Neural crest cell (in vitro differentiated cells): ENCODE measurements around the gene WNT6. TPM values are rescaled to one million over a fixed set of nuclear protein-coding genes. Genes with fewer than 3 reads are reported as not detected.

Source experiments
- DNase-seq: peaks from one replicate; pipeline ENCODE4 v3.0.0; 2021; ENCODE audit warnings: low read depth, mixed read lengths, low spot score
- H3K27ac Mint-ChIP-seq: one replicate; pipeline ENCODE4 v1.8.0; 2021; ENCODE audit warnings: mild to moderate bottlenecking, mixed read lengths; ENCODE audit not compliant: unreplicated experiment
- H3K27me3 Mint-ChIP-seq: 2 replicates; pipeline ENCODE4 v1.8.0; 2021; ENCODE audit warnings: low read depth, mild to moderate bottlenecking, mixed read lengths
- H3K36me3 Mint-ChIP-seq: 2 replicates; pipeline ENCODE4 v1.8.0; 2021; ENCODE audit warnings: low read depth, mild to moderate bottlenecking, mixed read lengths
- H3K4me1 Mint-ChIP-seq: 2 replicates; pipeline ENCODE4 v1.8.0; 2021; ENCODE audit warnings: mixed read lengths
- H3K4me3 Mint-ChIP-seq: one replicate; pipeline ENCODE4 v1.8.0; 2021; ENCODE audit warnings: mild to moderate bottlenecking, mixed read lengths
- H3K9me3 Mint-ChIP-seq: 2 replicates; pipeline ENCODE4 v1.8.0; 2021; ENCODE audit warnings: mixed read lengths
- total RNA-seq: library from RNA; stranded (reverse); gene quantifications from 2 replicates; pipeline ENCODE4 v1.2.1, GENCODE V29; 2021
- TF ChIP-seq, protein P1 (sequence below): fragments of 200-600 bp; sonication (generic); conservative IDR thresholded peaks from 2 replicates; pipeline ENCODE4 v1.5.0; 2021; ENCODE audit warnings: antibody characterized with exemption, mild to moderate bottlenecking

The WNT6 gene
- total RNA-seq, 1 donor from 2014 or later: not detected

DNA sequence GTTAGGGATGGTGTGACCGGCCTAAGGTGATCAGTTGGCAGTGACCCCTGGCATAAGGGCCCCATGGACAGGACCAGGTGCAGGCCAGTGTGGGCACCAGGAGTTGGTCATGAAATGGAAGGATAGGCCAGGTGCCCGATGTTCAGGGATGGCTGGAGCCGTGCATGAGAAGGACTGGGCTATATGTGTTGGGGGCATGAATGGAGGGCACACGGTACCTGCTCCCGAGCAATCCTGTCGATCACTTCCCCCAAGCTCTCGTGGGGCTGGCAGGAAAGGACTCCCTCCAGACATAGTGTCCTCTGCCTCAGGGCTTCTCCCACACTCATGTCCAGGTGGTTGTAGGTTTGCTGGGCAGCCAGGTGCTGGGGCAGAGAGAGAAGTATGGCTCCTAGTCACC lies 35.6 kb upstream of the WNT6 start:
- no peak for DNase-seq
- Mint-ChIP-seq H3K4me3 (no peak overlapping the region), H3K9me3 (no peaks in the 10 kb centered on the region), H3K4me1 (no peaks in the 10 kb centered on the region), H3K27ac (no peak overlapping the region), H3K27me3 (peaks cover 14% of the 10 kb centered on the region), H3K36me3 (no peaks in the 10 kb centered on the region)
- TF ChIP-seq, protein P1, sequence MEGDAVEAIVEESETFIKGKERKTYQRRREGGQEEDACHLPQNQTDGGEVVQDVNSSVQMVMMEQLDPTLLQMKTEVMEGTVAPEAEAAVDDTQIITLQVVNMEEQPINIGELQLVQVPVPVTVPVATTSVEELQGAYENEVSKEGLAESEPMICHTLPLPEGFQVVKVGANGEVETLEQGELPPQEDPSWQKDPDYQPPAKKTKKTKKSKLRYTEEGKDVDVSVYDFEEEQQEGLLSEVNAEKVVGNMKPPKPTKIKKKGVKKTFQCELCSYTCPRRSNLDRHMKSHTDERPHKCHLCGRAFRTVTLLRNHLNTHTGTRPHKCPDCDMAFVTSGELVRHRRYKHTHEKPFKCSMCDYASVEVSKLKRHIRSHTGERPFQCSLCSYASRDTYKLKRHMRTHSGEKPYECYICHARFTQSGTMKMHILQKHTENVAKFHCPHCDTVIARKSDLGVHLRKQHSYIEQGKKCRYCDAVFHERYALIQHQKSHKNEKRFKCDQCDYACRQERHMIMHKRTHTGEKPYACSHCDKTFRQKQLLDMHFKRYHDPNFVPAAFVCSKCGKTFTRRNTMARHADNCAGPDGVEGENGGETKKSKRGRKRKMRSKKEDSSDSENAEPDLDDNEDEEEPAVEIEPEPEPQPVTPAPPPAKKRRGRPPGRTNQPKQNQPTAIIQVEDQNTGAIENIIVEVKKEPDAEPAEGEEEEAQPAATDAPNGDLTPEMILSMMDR: no peak

DNA sequence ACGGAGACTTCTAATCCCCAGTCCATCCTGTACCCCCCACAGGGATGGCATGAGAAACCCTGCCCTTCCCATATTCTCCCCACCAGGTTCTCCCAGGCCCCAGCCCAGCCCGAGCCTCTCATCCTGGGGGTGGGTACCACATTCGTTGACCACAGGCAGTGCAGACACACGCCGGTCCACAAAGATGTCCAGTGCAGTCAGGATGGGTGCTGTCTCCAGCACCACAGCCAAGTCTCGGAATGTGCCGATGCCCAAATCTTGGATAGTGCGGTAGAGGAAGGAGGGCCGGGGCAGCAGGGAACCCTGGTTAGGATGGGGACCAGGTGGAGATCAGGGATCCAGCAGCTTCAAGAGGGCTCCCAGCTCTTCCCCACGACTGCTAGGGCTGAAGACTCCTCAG lies 32.8 kb upstream of the WNT6 start:
- Mint-ChIP-seq H3K27ac (no peak overlapping the region), H3K27me3 (peaks cover 17% of the 10 kb centered on the region), H3K4me3 (no peak overlapping the region), H3K9me3 (no peaks in the 10 kb centered on the region), H3K36me3 (no peaks in the 10 kb centered on the region), H3K4me1 (no peaks in the 10 kb centered on the region)
- DNase-seq: no peak
- TF ChIP-seq, protein P1: no peak

DNA sequence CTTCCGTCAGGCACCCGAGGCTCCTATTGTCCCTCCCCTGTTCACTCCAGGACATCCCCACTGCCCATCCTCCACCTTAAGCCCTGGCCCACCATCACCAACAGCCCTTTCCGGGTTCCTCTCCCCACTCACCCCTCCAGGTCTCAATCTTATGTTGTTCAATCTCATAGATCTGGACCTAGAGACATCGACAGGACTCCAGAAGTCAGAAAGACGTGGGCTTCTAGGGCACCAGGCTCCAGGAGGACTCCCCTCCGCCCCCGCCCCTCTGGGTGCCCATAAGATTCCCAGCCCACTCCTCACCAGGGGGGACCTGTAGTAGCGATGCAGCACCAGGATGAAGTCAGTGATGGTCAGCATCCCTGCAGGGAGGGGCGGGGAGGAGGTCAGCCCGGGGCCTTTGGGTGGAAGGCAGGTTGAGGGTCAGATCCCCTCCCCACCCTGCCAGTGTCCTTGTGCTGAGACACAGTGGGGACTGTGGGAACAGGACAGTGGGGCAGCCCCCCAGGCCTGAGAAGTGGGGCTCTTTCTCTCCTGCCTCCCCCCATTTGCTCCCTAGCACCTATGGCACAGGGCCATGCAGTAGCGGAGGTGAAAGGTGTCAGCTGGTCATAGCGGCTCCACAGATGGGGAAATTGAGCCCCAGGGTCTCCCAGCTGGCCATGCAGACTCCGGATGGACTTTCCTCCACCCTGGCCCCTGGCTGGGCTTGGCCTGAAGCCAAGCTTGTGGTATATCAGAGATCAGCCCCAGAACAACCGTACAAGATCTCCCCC lies 31.7 kb upstream of the WNT6 start:
- Mint-ChIP-seq H3K27ac (peak overlapping the region; percentile 58), H3K9me3 (no peaks in the 10 kb centered on the region), H3K27me3 (peaks cover 27% of the 10 kb centered on the region), H3K4me1 (no peaks in the 10 kb centered on the region), H3K4me3 (no peak overlapping the region), H3K36me3 (no peaks in the 10 kb centered on the region)
- DNase-seq: no peak
- TF ChIP-seq, protein P1: no peak

DNA sequence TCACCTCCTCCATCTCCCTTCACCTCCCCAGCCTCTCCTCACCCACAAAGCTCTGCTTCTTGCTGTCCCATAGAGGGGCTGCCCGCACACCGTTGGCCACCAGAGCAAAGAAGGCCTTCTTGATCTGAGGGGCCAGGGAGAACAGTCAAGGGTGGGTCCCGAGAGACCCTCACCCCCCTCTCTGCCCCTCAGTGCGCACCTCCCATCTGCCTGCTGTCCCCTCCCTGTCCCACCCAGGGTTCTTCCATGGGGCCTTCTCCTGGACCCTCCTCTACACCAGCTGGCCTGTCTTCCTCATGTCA lies 31.2 kb upstream of the WNT6 start:
- no peak overlapping the region for H3K27ac Mint-ChIP-seq
- H3K36me3 Mint-ChIP-seq: no peaks in the 10 kb centered on the region
- H3K4me3 Mint-ChIP-seq: no peak overlapping the region
- H3K4me1 Mint-ChIP-seq: no peaks in the 10 kb centered on the region
- no peaks in the 10 kb centered on the region for H3K9me3 Mint-ChIP-seq
- TF ChIP-seq, protein P1: no peak
- DNase-seq: no peak
- peaks cover 32% of the 10 kb centered on the region for H3K27me3 Mint-ChIP-seq

DNA sequence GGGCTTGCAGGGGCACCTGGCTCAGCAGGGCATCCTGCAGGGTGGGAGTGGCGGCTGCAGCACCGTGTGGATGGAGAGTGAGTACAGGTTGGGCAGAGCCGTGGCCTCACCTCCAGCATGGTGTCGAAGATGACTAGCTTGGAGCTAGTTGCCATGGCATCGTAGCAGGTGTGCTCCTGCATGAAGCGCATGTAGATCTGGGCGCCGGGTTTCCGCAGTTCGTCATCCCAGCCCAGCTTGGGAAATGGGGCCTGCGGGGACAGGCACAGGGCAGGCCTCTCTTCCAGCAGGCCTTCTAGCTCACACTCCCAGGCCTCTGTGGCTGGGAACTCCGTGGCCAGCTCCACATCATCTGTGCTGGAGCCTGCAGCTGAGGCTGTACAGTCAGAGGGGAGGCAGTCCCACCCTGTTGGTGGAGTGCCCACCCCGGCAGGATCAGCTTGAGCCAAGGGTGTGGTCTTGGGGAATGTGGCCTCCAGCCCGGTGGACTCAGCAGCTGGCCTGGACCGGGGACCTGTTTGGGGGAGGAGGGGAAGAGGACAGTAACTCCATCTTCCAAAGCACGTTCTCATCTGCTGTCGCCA lies 29.6 kb upstream of the WNT6 start:
- TF ChIP-seq, protein P1: no peak
- no peaks in the 10 kb centered on the region for H3K9me3 Mint-ChIP-seq
- H3K27ac Mint-ChIP-seq: no peak overlapping the region
- DNase-seq: no peak
- H3K36me3 Mint-ChIP-seq: no peaks in the 10 kb centered on the region
- no peak overlapping the region for H3K4me3 Mint-ChIP-seq
- peaks cover 48% of the 10 kb centered on the region for H3K27me3 Mint-ChIP-seq
- no peaks in the 10 kb centered on the region for H3K4me1 Mint-ChIP-seq
